Ishikawa (cell line): Measurements from ENCODE around the gene GNG7.
A peak's percentile ranks its signal among the peaks of the same experiment; 100 is the strongest.

Experiments
- CEBPB ChIP-seq: IDR thresholded peaks from 2 replicates; pipeline ENCODE4 v1.6.1; 2012
- CREB1 ChIP-seq: IDR thresholded peaks from 2 replicates; pipeline ENCODE4 v1.6.1; 2012; ENCODE audit warnings: low read depth
- EGR1 ChIP-seq: IDR thresholded peaks from 2 replicates; pipeline ENCODE4 v1.6.1; 2012
- EP300 ChIP-seq: IDR thresholded peaks from 2 replicates; pipeline ENCODE4 v1.6.1; 2012; ENCODE audit warnings: borderline replicate concordance
- FOXM1 ChIP-seq: IDR thresholded peaks from 2 replicates; pipeline ENCODE4 v1.6.1; 2012; ENCODE audit warnings: low read depth, borderline replicate concordance
- NFIC ChIP-seq: IDR thresholded peaks from 2 replicates; pipeline ENCODE4 v1.6.1; 2012
- RAD21 ChIP-seq: IDR thresholded peaks from 2 replicates; pipeline ENCODE4 v1.6.1; 2012; ENCODE audit warnings: low read depth
- TAF1 ChIP-seq: IDR thresholded peaks from 2 replicates; pipeline ENCODE4 v1.6.1; 2012; ENCODE audit warnings: low read depth, mild to moderate bottlenecking
- TCF12 ChIP-seq: IDR thresholded peaks from 2 replicates; pipeline ENCODE4 v1.6.1; 2012; ENCODE audit warnings: low read depth
- TEAD4 ChIP-seq: IDR thresholded peaks from 2 replicates; pipeline ENCODE4 v1.6.1; 2012
- YY1 ChIP-seq: IDR thresholded peaks from 2 replicates; pipeline ENCODE4 v1.6.1; 2012; ENCODE audit warnings: low read depth
- ZBTB7A ChIP-seq: IDR thresholded peaks from 2 replicates; pipeline ENCODE4 v1.6.1; 2012; ENCODE audit warnings: low read depth
- TF ChIP-seq, protein P1 (sequence below): IDR thresholded peaks from 2 replicates; pipeline ENCODE4 v1.6.1; 2012; ENCODE audit warnings: low read depth, mild to moderate bottlenecking
- TF ChIP-seq, protein P2 (sequence below): IDR thresholded peaks from 2 replicates; pipeline ENCODE4 v1.6.1; 2012
- TF ChIP-seq, protein P3 (sequence below): IDR thresholded peaks from 2 replicates; pipeline ENCODE4 v1.6.1; 2012

The GNG7 gene

DNA sequence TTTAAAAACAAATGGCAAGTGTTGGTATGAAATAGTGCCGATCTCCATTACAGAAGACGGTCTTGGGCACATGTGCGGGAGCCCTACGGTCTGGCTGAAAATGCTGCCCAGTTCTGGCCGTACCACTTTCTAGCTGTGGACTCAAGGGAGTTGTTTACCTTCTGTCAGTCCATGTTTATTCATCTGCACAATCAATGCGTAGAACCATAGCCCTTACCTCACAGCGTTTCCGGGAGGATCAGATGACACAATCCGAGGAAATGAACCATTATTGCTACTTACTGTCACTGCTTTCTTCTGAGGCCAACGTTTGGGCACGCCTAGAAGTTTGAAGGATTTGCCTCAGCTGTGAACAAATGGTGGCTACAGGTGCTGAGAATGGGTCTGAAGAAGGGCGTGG, 195.4 kb downstream of the GNG7 start:
- TF ChIP-seq EGR1 (no peak), RAD21 (no peak), CEBPB (0 out of 2 replicates have a peak, but pooled peaks have one; percentile 24), YY1 (no peak), FOXM1 (no peak), NFIC (no peak), EP300 (no peak), TAF1 (no peak), TCF12 (0 out of 2 replicates have a peak, but pooled peaks have one; percentile 17), TEAD4 (no peak), ZBTB7A (no peak), CREB1 (0 out of 2 replicates have a peak, but pooled peaks have one; percentile 32)
- TF ChIP-seq, protein P1, sequence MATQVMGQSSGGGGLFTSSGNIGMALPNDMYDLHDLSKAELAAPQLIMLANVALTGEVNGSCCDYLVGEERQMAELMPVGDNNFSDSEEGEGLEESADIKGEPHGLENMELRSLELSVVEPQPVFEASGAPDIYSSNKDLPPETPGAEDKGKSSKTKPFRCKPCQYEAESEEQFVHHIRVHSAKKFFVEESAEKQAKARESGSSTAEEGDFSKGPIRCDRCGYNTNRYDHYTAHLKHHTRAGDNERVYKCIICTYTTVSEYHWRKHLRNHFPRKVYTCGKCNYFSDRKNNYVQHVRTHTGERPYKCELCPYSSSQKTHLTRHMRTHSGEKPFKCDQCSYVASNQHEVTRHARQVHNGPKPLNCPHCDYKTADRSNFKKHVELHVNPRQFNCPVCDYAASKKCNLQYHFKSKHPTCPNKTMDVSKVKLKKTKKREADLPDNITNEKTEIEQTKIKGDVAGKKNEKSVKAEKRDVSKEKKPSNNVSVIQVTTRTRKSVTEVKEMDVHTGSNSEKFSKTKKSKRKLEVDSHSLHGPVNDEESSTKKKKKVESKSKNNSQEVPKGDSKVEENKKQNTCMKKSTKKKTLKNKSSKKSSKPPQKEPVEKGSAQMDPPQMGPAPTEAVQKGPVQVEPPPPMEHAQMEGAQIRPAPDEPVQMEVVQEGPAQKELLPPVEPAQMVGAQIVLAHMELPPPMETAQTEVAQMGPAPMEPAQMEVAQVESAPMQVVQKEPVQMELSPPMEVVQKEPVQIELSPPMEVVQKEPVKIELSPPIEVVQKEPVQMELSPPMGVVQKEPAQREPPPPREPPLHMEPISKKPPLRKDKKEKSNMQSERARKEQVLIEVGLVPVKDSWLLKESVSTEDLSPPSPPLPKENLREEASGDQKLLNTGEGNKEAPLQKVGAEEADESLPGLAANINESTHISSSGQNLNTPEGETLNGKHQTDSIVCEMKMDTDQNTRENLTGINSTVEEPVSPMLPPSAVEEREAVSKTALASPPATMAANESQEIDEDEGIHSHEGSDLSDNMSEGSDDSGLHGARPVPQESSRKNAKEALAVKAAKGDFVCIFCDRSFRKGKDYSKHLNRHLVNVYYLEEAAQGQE, result no peak
- TF ChIP-seq, protein P2, sequence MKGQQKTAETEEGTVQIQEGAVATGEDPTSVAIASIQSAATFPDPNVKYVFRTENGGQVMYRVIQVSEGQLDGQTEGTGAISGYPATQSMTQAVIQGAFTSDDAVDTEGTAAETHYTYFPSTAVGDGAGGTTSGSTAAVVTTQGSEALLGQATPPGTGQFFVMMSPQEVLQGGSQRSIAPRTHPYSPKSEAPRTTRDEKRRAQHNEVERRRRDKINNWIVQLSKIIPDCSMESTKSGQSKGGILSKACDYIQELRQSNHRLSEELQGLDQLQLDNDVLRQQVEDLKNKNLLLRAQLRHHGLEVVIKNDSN, result no peak
- TF ChIP-seq, protein P3, sequence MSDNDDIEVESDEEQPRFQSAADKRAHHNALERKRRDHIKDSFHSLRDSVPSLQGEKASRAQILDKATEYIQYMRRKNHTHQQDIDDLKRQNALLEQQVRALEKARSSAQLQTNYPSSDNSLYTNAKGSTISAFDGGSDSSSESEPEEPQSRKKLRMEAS, result peak; percentile 25; the same call in 1 of the 2 replicates

DNA sequence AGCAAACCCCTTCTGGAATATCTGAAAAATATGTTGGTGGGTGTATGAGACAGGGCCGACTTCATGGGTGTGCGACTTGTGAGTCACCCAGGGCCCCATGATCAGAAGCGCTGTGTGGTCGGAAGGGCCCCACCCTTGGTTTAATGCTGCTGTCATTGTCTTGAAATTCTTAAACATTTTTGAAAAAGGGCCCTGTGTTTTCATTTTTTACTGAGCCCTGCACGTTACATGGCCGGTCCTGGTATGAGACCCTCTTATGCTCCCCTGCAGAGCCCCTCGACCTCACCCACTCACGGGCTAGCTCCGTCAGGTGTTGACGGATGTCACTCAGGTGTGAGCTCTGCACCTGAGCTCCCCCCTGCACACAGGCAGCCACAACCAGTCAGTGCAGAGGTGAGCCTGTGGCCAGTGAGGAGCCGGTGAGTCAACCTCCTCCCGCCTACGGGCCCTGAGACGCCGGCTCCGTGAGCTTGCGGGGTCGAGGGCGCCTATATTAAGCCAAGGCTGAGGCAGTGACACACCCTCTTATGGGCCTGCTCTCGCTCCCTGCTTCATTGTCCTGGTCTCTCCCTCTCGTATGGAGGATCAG, 198.9 kb downstream of the GNG7 start:
- TF ChIP-seq ZBTB7A, result 0 out of 2 replicates have a peak, but pooled peaks have one; percentile 26
- TF ChIP-seq CREB1, result no peak

DNA sequence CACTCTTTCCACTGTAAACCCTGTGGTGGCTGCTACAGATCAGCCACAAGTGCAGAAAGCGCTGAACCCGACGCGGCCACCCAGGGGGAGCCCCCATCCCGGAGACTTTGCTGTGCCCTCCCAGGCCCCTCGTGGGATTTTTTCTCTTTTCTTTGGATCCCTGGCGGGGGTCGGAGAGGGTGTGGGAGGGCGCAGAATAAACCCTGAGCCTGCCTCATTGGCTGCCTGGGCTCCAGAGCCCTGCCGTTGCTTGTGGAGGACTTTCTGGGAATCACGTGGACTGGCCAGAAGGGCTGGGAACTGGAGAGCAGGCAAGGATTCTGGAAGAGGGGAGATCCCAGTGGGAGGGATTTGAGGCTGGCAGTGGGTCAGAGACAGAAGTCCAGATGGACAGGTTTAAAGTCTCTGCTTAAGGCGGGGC, 201.6 kb downstream of the GNG7 start:
- no peak for TF ChIP-seq TEAD4
- TF ChIP-seq, protein P1, result no peak
- TF ChIP-seq, protein P2, result 0 out of 2 replicates have a peak, but pooled peaks have one; percentile 4

DNA sequence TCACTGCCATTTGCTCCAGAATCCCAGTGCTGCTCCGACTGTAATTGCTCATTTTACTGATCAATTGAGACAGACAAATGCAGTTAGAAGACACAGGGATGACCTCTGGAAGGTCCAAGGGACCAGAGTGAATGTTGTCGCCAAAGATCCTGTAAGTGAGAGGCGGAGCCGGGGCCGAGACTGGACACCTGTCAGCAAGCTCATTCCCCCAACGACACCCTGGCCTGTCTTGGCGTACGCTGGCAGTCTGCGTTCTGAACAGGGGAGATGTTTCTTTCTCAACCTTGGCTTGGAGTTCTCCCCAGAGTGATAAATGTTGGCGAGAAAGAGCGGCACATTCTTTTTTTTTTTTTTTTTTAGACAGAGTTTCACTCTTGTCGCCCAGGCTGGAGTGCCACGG, 202.3 kb downstream of the GNG7 start:
- TF ChIP-seq, protein P3, result no peak

DNA sequence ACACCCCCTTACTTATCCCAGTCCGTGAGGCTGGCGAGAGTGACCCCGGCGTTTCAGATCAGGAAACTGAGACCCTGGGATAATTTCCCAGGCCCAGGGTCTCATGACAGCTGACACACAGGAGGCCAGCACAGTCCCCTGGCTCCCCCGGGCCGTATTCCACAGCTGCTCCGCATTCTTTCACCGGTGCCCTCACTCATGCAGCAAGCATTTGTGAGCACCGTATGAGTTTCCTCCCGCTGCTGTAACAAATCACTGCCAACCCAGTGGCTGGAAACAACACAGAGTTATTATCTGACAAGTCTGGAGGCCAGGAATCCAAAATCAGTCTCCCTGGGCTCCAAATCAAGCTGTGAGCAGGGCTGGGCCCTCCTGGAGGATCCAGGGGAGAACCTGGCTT, 205.3 kb downstream of the GNG7 start:
- TF ChIP-seq EP300 (no peak), TCF12 (no peak), NFIC (no peak), TEAD4 (no peak), RAD21 (no peak), CREB1 (no peak)
- TF ChIP-seq, protein P1, result no peak
- TF ChIP-seq, protein P2, result no peak
